HPDE6-E6E7 (cell line): Measurements from ENCODE around the gene GALNT12.

Experiments
- DNase-seq: peaks from one replicate; pipeline ENCODE4 v3.0.0; 2011; ENCODE audit warnings: missing footprints; ENCODE audit errors: extremely low spot score

Gene GALNT12

GRCh38 chr9:98880311-98881015 is 73.0 kb downstream of the GALNT12 start:
- no peak for DNase-seq

GRCh38 chr9:98881356-98881755 is 73.9 kb downstream of the GALNT12 start:
- DNase-seq = no peak

GRCh38 chr9:98881836-98882568 is 74.5 kb downstream of the GALNT12 start:
- DNase-seq = no peak

- no peak for DNase-seq
These were observed 75.1 kb downstream of the GALNT12 start for GRCh38 chr9:98882569-98882923.

GRCh38 chr9:98883276-98883675 is 75.8 kb downstream of the GALNT12 start:
- no peak for DNase-seq

GRCh38 chr9:98884849-98885248 is 77.4 kb downstream of the GALNT12 start:
- no peak for DNase-seq

- DNase-seq = no peak
These were observed 78.3 kb downstream of the GALNT12 start for GRCh38 chr9:98885575-98886295.

GRCh38 chr9:98886691-98887229 is 79.3 kb downstream of the GALNT12 start:
- DNase-seq = no peak

GRCh38 chr9:98887918-98888510 is 80.5 kb downstream of the GALNT12 start:
- DNase-seq = no peak

- DNase-seq = no peak
These were observed 81.4 kb downstream of the GALNT12 start for GRCh38 chr9:98888801-98889421.

- DNase-seq = no peak
These were observed 82.8 kb downstream of the GALNT12 start for GRCh38 chr9:98890256-98890655.

- no peak for DNase-seq
These were observed 84.8 kb downstream of the GALNT12 start for GRCh38 chr9:98892288-98892687.

GRCh38 chr9:98892690-98893089 is 85.2 kb downstream of the GALNT12 start:
- DNase-seq = no peak

- no peak for DNase-seq
These were observed 86.7 kb downstream of the GALNT12 start for GRCh38 chr9:98894171-98894570.

GRCh38 chr9:98894761-98895160 is 87.3 kb downstream of the GALNT12 start:
- DNase-seq = no peak

GRCh38 chr9:98896632-98897031 is 89.2 kb downstream of the GALNT12 start:
- DNase-seq = no peak

GRCh38 chr9:98897745-98898144 is 90.3 kb downstream of the GALNT12 start:
- no peak for DNase-seq

GRCh38 chr9:98899408-98900056 is 92.1 kb downstream of the GALNT12 start:
- DNase-seq = no peak
